ENCODE measurements around the gene B9D1.

Gene B9D1

GRCh38 chr17:19345067-19345460, 17.5 kb downstream of the B9D1 start:
- in situ Hi-C loops (cut with MboI; ENCODE audit: low pct_unique_long_range_greater_than_20kb, low sequenced_read_pairs): no loop called here
- no peak for DNase-seq

GRCh38 chr17:19344311-19345066, 18.0 kb downstream of the B9D1 start:
- in situ Hi-C loops (cut with MboI; ENCODE audit: low pct_unique_long_range_greater_than_20kb, low sequenced_read_pairs): no loop called here

GRCh38 chr17:19343671-19344151, 18.8 kb downstream of the B9D1 start:
- DNase-seq: no peak
- in situ Hi-C loops (cut with MboI; ENCODE audit: low pct_unique_long_range_greater_than_20kb, low sequenced_read_pairs): no loop called here

More at GRCh38 chr17:19344311-19345066, 18.0 kb downstream of the B9D1 start:
- DNase-seq: no peak

- in situ Hi-C loops (cut with MboI; ENCODE audit: low pct_unique_long_range_greater_than_20kb, low sequenced_read_pairs): no loop called here
These were observed 19.3 kb downstream of the B9D1 start for GRCh38 chr17:19343256-19343630.

GRCh38 chr17:19342611-19343255, 19.8 kb downstream of the B9D1 start:
- DNase-seq: no peak
- in situ Hi-C loops (cut with MboI; ENCODE audit: low pct_unique_long_range_greater_than_20kb, low sequenced_read_pairs): no loop called here

More at GRCh38 chr17:19343256-19343630, 19.3 kb downstream of the B9D1 start:
- DNase-seq: no peak

- in situ Hi-C loops (cut with MboI; ENCODE audit: low pct_unique_long_range_greater_than_20kb, low sequenced_read_pairs): no loop called here
- no peak for DNase-seq
These were observed 20.6 kb downstream of the B9D1 start for GRCh38 chr17:19341641-19342610.

- in situ Hi-C loops (cut with MboI; ENCODE audit: low pct_unique_long_range_greater_than_20kb, low sequenced_read_pairs): no loop called here
- no peak for DNase-seq
These were observed 21.3 kb downstream of the B9D1 start for GRCh38 chr17:19341211-19341631.

- in situ Hi-C loops (cut with MboI; ENCODE audit: low pct_unique_long_range_greater_than_20kb, low sequenced_read_pairs): no loop called here
- DNase-seq: no peak
These were observed 23.1 kb downstream of the B9D1 start for GRCh38 chr17:19339341-19339815.

GRCh38 chr17:19338031-19338990, 24.2 kb downstream of the B9D1 start:
- DNase-seq: peak; percentile 78

GRCh38 chr17:19337712-19338023, 24.9 kb downstream of the B9D1 start:
- no peak for DNase-seq

More at GRCh38 chr17:19338031-19338990, 24.2 kb downstream of the B9D1 start:
- in situ Hi-C loops (cut with MboI; ENCODE audit: low pct_unique_long_range_greater_than_20kb, low sequenced_read_pairs): no loop called here

GRCh38 chr17:19336938-19337711, 25.4 kb downstream of the B9D1 start:
- DNase-seq: no peak
- in situ Hi-C loops (cut with MboI; ENCODE audit: low pct_unique_long_range_greater_than_20kb, low sequenced_read_pairs): no loop called here

More at GRCh38 chr17:19337712-19338023, 24.9 kb downstream of the B9D1 start:
- in situ Hi-C loops (cut with MboI; ENCODE audit: low pct_unique_long_range_greater_than_20kb, low sequenced_read_pairs): no loop called here

- DNase-seq: no peak
- in situ Hi-C loops (cut with MboI; ENCODE audit: low pct_unique_long_range_greater_than_20kb, low sequenced_read_pairs): no loop called here
These were observed 26.4 kb downstream of the B9D1 start for GRCh38 chr17:19335951-19336631.

GRCh38 chr17:19334331-19334730, 28.2 kb downstream of the B9D1 start:
- DNase-seq: no peak
- in situ Hi-C loops (cut with MboI; ENCODE audit: low pct_unique_long_range_greater_than_20kb, low sequenced_read_pairs): no loop called here

- DNase-seq: no peak
- in situ Hi-C loops (cut with MboI; ENCODE audit: low pct_unique_long_range_greater_than_20kb, low sequenced_read_pairs): no loop called here
These were observed 28.7 kb downstream of the B9D1 start for GRCh38 chr17:19333736-19334290.

- in situ Hi-C loops (cut with MboI; ENCODE audit: low pct_unique_long_range_greater_than_20kb, low sequenced_read_pairs): no loop called here
These were observed 29.4 kb downstream of the B9D1 start for GRCh38 chr17:19333132-19333440.

GRCh38 chr17:19332371-19333131, 30.0 kb downstream of the B9D1 start:
- in situ Hi-C loops (cut with MboI; ENCODE audit: low pct_unique_long_range_greater_than_20kb, low sequenced_read_pairs): no loop called here
- no peak for DNase-seq

More at GRCh38 chr17:19333132-19333440, 29.4 kb downstream of the B9D1 start:
- no peak for DNase-seq

Data from KBM-7 (cell line).